WI38 (cell line): ENCODE measurements around the gene FBXW9.
A peak's percentile ranks its signal among the peaks of the same experiment; 100 is the strongest.
"Not testable (repeated sequence)": the region's sequence is repeated elsewhere in the genome, so short reads cannot be mapped to it uniquely, and the experiment has no call there.

Experiments used
- H3K4me3 ChIP-seq: 2 replicates; pipeline ENCODE4 v1.5.1; 2011; ENCODE audit warnings: low read depth, mild to moderate bottlenecking, control low read depth, low read length
- TF ChIP-seq, protein P1 (sequence below): IDR thresholded peaks from 2 replicates; pipeline ENCODE4 v1.5.1; 2012; ENCODE audit warnings: low read depth, mild to moderate bottlenecking, control low read depth, low read length

Gene FBXW9

GRCh38 chr19:12647047-12647446 lies 49.4 kb downstream of the FBXW9 start:
- TF ChIP-seq, protein P1, sequence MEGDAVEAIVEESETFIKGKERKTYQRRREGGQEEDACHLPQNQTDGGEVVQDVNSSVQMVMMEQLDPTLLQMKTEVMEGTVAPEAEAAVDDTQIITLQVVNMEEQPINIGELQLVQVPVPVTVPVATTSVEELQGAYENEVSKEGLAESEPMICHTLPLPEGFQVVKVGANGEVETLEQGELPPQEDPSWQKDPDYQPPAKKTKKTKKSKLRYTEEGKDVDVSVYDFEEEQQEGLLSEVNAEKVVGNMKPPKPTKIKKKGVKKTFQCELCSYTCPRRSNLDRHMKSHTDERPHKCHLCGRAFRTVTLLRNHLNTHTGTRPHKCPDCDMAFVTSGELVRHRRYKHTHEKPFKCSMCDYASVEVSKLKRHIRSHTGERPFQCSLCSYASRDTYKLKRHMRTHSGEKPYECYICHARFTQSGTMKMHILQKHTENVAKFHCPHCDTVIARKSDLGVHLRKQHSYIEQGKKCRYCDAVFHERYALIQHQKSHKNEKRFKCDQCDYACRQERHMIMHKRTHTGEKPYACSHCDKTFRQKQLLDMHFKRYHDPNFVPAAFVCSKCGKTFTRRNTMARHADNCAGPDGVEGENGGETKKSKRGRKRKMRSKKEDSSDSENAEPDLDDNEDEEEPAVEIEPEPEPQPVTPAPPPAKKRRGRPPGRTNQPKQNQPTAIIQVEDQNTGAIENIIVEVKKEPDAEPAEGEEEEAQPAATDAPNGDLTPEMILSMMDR = no peak
- H3K4me3 ChIP-seq = no peak overlapping the region

DNA sequence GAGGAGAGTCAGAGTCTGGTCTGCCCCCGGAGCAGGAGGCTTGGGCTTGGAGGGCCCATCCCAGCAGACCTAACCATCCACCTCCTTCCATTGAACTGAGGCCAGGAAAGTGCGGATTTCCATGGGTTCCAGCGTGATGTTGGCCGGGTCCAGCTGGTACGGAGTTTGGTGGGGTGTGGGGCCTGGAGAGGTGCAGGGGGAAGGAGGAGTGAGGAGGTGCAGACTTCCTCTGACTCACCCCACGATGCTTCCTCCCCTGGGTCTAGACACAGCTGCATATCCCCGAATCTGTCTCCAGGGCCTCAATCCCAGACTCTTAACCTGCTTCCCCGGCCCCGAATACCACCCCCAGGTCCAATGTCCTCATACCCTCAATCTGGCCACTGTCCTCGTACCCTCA lies 49.9 kb downstream of the FBXW9 start:
- TF ChIP-seq, protein P1 = no peak
- no peak overlapping the region for H3K4me3 ChIP-seq

DNA sequence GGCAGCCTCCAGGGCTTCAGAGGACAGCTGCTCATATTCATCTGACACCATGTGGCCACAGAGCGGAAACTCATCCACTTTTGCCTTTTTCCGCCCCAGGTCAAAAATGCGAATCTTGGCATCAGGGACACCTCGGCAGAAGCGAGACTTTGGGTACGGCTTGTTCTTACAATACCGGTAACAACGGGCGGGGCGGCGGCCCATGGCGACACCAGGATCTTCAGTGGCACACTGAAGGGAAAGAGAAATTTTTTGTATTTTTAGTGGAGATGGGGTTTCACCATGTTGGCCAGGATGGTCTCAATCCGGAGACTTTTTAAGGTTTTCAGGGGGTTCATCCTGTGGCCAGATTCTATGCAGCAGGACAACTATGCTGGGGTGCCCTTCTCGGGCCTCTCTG lies 52.7 kb downstream of the FBXW9 start:
- H3K4me3 ChIP-seq = not testable (repeated sequence)

- TF ChIP-seq, protein P1 = no peak
- H3K4me3 ChIP-seq = no peak overlapping the region
Observed at GRCh38 chr19:12642506-12642905, 53.9 kb downstream of the FBXW9 start.

GRCh38 chr19:12641456-12641855 lies 55.0 kb downstream of the FBXW9 start:
- TF ChIP-seq, protein P1 = no peak
- no peak overlapping the region for H3K4me3 ChIP-seq

DNA sequence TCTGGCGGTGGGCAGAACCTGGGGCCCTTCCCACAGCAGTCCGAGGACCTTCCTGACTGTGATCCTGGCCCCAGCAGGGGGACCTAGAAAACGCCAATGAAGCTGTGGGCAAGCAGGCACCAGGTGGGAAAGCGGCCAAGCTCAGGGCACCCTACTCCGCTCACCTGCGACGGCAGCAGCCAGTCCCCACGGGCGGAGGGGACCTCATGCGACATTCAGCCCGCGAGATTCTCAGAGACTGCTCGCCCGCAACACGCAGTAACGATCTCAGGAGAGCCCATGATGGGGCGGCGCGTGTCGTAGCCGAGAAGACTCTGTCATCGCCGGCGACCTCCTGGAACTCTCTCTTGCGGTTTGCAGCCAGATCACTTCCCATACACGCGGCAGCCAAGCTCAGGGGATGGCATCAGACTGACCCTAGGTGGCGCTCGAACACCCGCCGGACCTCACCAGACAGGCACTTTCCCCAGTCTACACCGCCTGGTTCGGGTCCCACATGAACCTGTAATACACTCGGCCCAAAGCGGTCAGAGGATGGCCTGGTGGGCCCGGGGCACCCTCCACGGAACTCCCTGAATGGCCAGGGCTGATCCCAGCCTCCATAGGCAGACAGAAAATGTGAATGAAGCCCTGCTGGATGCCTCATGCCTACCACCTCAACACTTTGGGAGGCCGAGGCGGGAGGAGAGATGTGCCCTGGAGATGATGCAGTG lies 56.4 kb downstream of the FBXW9 start:
- TF ChIP-seq, protein P1 = peak; percentile 68
- H3K4me3 ChIP-seq = no peak overlapping the region
